HG03045 (cell line): ENCODE results near the gene PPP3R2.

Experiments used
- ATAC-seq: cut with Tn5 transposase; IDR thresholded peaks from one replicate; pipeline ENCODE4 v1.9.1; 2021; ENCODE audit warnings: mild to moderate bottlenecking, moderate library complexity; ENCODE audit not compliant: unreplicated experiment

PPP3R2 gene

DNA sequence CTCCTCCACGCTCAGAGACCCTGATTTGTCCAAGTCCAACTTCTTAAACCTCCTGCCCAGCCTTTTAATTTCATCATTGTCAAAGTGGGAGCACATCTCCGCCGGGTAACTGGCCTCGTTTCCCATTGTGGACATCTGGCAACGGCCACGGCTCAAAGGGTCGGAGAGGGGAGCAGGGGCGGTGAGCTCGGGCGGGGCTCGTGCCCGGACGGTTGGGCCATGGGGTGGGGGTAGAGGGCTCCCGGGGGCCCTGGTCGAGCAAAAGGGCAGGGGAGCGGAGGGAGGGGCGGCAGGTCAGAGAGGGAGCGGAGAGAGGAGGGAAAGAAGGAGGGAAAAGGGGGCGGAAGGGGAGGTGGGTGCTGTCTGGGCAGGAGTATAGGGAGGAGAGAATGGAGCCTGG, at the start of gene PPP3R2:
Gene PPP3R2 (minus strand): TSS at position 174 of the 400 bp plus-strand sequence. CDS start 48 bp downstream, at position 126.
- ATAC-seq, result no peak

DNA sequence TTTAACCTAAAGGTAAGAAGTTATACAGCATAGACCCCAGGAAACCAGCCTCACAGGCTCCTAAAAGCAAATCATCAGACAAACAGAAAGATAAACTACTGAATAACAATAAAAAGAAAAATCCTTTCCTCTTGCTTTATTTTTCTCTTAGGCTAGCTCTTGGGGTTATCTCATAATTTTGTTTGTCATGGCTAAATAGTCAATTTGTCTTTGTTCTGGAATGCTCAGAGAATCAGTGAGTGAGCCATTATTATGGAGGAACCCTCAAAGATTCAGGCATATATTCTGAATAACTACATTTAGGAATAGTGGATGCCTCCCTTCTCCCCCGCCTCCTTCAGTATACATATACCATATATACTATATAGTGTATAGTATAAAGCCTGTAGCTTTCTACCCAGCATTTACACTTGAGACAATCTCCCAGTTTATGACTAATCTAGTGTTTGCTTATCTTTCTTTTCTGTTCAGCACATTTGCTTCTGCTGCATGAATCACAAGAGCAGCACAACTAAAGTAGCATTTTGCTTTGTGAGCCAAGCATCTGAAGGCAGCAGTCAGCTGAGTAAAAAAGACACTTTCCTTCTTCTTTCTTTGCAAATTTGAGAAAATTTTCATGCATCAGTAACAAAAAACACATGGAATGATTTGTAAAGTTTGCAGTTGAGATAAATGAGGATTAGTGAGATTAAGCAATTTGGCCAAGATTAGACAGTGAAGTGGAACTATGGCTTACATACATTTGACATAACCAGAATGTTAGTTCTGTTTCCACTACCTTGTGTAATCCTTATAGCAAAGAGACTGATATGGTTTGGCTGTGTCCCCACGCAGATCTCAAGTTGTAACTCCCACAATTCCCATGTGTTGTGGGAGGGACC, 45.3 kb upstream of the PPP3R2 start:
- ATAC-seq, result no peak

DNA sequence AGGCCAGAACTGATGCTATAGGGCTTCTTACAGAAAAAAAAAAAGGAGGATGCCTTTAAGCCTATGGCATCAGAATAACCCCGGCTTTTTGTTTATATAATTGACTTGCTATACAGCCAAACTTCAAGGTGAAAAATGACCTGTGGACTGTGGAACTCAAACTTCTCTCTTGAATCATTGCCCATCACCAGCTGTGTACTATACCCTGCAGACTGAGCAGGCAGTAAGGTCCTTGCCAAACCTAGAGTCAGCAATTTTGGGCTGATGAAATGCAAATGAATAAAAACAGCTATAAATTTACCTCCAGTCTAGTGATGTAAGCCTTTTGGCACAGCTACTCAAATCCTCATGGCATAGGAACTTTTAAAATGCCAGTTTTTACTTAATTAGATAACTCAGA, 44.5 kb upstream of the PPP3R2 start:
- ATAC-seq, result no peak

GRCh38 chr9:101636247-101636646, 41.5 kb upstream of the PPP3R2 start:
- no peak for ATAC-seq

DNA sequence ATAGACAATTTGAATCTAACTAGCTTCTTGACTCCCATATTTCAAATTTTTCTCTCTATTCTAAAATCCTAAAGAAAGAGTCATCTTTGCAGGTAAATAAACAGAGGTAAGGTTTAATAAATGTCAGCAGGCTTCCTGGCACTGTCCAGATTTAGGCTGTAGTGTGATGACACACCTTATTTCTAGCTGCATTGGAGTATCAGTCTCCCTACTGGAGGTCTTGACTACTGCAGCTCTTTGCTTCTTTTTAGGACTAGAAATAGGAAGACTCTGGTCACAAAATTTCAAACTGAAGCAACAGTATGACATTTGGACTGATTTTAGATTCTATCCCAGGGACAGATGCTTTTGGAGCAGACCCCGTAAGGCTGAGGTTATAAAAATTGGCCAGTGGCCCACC, 40.7 kb upstream of the PPP3R2 start:
- no peak for ATAC-seq

DNA sequence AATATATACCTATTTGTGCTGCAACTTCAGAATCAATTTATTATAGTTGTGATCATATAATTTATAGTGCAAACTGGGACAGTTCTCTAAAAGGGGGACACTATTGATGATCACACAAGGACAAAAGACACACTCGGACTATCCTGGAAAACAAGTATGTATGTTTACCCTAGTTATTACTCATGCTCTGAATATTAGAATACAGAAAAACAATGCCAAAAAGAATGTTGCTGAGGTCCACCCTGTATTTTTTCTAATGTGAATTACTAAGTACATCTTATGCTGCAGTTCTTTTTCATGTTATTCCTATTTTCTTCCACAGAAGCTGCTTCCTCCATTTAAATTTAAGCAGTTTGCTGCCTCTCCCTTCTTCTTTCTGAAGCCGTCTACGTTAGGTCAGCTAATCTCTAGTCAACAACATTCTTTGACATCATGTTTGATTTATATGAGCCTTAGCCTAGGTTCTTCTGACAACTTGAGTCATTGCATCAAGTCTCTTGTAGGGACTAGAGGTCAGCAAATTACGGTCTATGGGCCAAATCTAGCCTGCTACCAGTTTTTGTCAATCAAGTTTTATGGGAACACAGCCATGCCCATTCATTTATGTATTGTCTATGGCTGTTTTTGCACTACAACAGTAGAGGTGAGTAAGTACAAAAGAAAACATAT, 40.1 kb upstream of the PPP3R2 start:
- ATAC-seq, result no peak

DNA sequence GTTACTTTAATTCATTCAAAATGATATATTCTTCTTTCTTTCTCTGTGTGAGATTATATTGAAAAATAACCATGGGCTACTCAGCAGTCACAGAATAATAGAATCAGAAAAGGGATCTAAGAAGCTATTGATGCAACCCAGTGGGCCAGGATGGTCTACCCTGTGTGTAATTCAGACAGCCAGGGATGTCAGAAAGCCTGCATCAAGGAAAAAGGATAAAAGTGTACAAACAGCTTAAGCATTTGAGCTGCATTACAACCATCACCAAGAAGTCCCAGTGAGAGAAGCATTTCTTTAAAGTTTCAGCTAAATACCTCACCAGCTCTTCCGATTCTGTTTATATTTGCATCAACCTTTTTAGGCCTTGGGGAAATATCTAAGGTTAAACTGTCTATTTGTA, 37.8 kb upstream of the PPP3R2 start:
- ATAC-seq, result no peak

- no peak for ATAC-seq
Observed at GRCh38 chr9:101631892-101632291, 37.1 kb upstream of the PPP3R2 start.

GRCh38 chr9:101629636-101630035, 34.9 kb upstream of the PPP3R2 start:
- no peak for ATAC-seq

DNA sequence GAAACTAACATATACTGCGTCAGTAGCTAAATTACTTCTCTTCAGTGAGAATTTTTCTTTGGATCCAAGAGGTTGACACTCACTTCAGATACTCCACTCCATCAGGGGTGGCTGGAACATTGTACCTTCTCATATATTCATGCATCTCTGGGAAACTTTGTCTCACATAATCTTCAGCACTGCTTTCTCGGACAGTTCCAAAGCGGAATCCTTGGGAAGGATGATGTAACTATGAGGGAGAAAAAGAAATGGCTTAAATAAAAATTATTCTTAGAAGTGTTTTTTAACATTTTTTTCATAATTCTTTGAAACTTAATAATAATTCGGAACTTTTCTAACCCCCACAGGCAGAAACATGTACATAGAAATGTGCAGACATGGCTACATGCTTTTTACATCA, 33.4 kb upstream of the PPP3R2 start:
- ATAC-seq, result no peak

DNA sequence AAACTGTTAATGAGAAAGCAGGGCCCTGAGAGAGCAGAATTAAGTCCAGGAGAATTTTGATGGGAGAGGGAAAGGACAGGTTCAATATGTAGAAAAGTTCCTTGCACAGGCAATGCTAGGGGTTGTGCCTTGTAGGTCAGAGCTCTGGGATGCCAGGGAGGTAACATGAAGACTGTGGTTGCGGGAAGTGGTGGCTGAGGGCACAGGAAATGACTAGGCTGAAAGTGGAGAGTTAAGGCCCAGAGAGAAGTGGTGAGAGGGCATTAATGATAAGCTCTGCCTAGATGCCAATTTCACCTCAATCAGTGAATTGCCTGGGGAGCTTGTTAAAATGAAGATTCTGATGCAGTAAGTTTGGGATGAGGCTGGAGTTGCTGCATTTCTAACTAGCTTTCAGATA, 31.5 kb upstream of the PPP3R2 start:
- ATAC-seq, result no peak

- no peak for ATAC-seq
Observed at GRCh38 chr9:101625876-101626275, 31.1 kb upstream of the PPP3R2 start.

- ATAC-seq, result no peak
Observed at GRCh38 chr9:101620452-101620851, 25.7 kb upstream of the PPP3R2 start.

GRCh38 chr9:101618698-101619097, 23.9 kb upstream of the PPP3R2 start:
- ATAC-seq, result peak; percentile 67

GRCh38 chr9:101605547-101605946, 10.8 kb upstream of the PPP3R2 start:
- ATAC-seq, result no peak

DNA sequence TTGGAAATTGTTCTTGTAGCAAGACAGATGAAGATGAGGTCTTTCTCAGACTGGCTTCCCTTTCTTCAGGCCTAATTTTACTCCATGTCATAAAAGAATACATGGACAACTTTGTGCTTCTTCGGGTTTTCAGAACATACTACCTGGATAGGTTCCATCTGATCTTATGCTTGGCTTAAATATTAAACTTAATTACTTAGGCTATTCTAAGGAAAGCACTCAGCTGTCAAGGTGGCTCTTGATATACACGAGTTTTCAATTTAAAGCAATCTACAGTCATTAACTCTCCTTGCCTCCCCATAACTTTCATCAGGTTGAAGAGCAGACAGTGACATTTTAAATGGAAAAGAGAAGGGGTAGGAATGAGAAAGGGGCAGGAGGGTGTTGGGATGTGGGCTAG, 9.5 kb upstream of the PPP3R2 start:
- no peak for ATAC-seq

DNA sequence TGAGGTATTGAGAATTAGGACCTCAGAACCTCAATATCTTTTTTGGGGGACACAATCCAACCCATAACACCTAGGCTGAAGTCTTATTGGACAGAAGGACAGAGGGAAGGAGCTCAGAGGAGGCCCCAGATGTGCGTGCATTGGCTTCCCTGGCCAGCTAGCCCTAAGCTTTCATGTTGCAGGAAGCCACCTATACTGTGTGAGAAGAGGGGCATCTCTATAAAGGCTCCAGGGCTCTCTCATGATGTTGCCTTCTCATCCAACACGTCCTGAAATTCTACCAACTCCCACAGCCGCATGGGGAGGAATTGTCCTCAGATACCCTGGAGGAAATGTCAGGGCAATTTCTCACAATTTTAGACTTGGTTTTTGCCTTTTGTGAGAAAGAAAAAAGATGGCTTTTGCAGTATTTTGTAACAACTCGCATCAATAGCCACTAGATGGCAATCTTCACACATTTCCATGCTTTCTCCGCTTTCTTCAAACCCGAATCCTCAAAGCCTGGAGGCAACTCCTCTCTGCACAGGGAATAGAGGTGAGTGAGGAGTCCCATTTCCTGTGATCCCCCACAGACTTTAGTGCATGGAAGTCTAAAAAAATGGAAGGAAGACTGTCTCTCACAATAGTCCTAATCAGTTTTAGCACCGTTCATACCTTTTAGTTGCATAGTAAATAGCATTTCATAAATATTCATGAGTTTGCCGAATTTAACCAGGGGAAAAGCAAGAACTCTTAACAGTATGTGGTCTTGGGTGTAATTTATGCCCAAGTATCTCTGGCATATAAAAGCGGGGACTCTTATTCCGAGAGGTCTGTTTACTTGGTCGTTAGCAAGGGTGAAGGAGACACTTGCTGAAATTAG, 7.4 kb upstream of the PPP3R2 start:
- peak; percentile 56 for ATAC-seq

GRCh38 chr9:101593345-101593744, 1.4 kb downstream of the PPP3R2 start:
- no peak for ATAC-seq

GRCh38 chr9:101592788-101593187, 2.0 kb downstream of the PPP3R2 start:
- no peak for ATAC-seq

GRCh38 chr9:101591787-101592446, 2.9 kb downstream of the PPP3R2 start:
- no peak for ATAC-seq

GRCh38 chr9:101590901-101591300, 3.9 kb downstream of the PPP3R2 start:
- ATAC-seq, result no peak
